CD4-positive, alpha-beta T cell (primary cell): ENCODE results near the gene NHLRC1. TPM values are rescaled to one million over a fixed set of nuclear protein-coding genes. Genes with fewer than 3 reads are reported as not detected.

Source experiments
- ATAC-seq: fragments of 200-7000 bp; cut with Tn5 transposase; one replicate; pipeline ENCODE4 v1.10.0; 2022; ENCODE audit warnings: mild to moderate bottlenecking; ENCODE audit not compliant: poor library complexity
- CTCF ChIA-PET: fragments of 350-600 bp; sonication (Branson Sonifier 250); formaldehyde crosslinking; loops from one replicate; lab custom pipeline; 2021; ENCODE audit warnings: antibody characterized with exemption, inconsistent platforms; lab: Charles Lee
- POLR2A ChIA-PET: fragments of 350-600 bp; sonication (Branson Sonifier 250); formaldehyde crosslinking; loops from one replicate; lab custom pipeline; 2021; ENCODE audit warnings: antibody characterized with exemption, inconsistent platforms; lab: Charles Lee
- DNase-seq, 14 experiments: peaks; one replicate each; pipeline ENCODE4 v3.0.0-alpha.2; 2013 to 2020; ENCODE audit warnings: mixed read lengths in 2 of 14
- H3K27ac ChIP-seq, 2 donors: one replicate each; pipeline versions ENCODE4 v1.5.1 to v1.7.0; 2013; ENCODE audit warnings: low read length in 2 of 2, low read depth in 1 of 2, mild to moderate bottlenecking in 1 of 2
- H3K27me3 ChIP-seq, 2 experiments: 1 replicate in 1 of 2; 2 replicates in 1 of 2; pipeline versions ENCODE4 v1.6.1 to v1.7.0; 2013; ENCODE audit warnings: low read length in 2 of 2, control low read depth in 1 of 2, mild to moderate bottlenecking in 1 of 2, moderate library complexity in 1 of 2; ENCODE audit not compliant: insufficient read depth in 2 of 2, control insufficient read depth in 1 of 2
- H3K36me3 ChIP-seq: one replicate; pipeline ENCODE4 v1.6.1; 2013; ENCODE audit warnings: low read length, control low read depth; ENCODE audit not compliant: insufficient read depth
- H3K4me1 ChIP-seq: one replicate; pipeline ENCODE4 v1.6.1; 2013; ENCODE audit warnings: low read length, control low read depth; ENCODE audit not compliant: insufficient read depth
- H3K4me3 ChIP-seq: one replicate; pipeline ENCODE4 v1.5.1; 2013; ENCODE audit warnings: mild to moderate bottlenecking, low read length, moderate library complexity
- H3K9me3 ChIP-seq, 2 experiments: 1 replicate in 1 of 2; 2 replicates in 1 of 2; pipeline versions ENCODE4 v1.6.1 to v1.7.0; 2013; ENCODE audit warnings: low read length in 2 of 2, mild to moderate bottlenecking in 2 of 2, control low read depth in 1 of 2, moderate library complexity in 1 of 2; ENCODE audit not compliant: control insufficient read depth in 1 of 2, insufficient read depth in 1 of 2
- H3K27ac Mint-ChIP-seq: one replicate; pipeline ENCODE4 v1.8.0; 2020; ENCODE audit warnings: mixed read lengths
- H3K27me3 Mint-ChIP-seq: one replicate; pipeline ENCODE4 v1.8.0; 2021; ENCODE audit warnings: mixed read lengths
- H3K36me3 Mint-ChIP-seq: one replicate; pipeline ENCODE4 v1.8.0; 2021; ENCODE audit warnings: low read depth, mixed read lengths
- H3K4me1 Mint-ChIP-seq: one replicate; pipeline ENCODE4 v1.8.0; 2021; ENCODE audit warnings: low read depth, mixed read lengths
- H3K4me3 Mint-ChIP-seq: one replicate; pipeline ENCODE4 v1.8.0; 2020; ENCODE audit warnings: mild to moderate bottlenecking, mixed read lengths
- H3K9me3 Mint-ChIP-seq: one replicate; pipeline ENCODE4 v1.8.0; 2020; ENCODE audit warnings: mixed read lengths
- intact Hi-C, 2 experiments: fragments of 100-400 bp; cut with DNase I in 1 of 2; cut with micrococcal nuclease in 1 of 2; formaldehyde crosslinking; loops; one replicate each; pipeline versions ENCODE4 v1.15.1 to v1.9.0; 2023 to 2025; cut with DNase I, micrococcal nuclease
- total RNA-seq, 174 experiments: library from RNA in 2 of 174; stranded (reverse) in 2 of 174; gene quantifications; one replicate each; pipeline ENCODE4 v1.2.3 and lab custom pipeline; 2021 to 2026
- TF ChIP-seq, protein P1 (sequence below): fragments of 200-600 bp; IDR thresholded peaks from one replicate; pipeline ENCODE4 v1.8.0; 2022; ENCODE audit warnings: antibody characterized with exemption, mild to moderate bottlenecking

Gene NHLRC1
- total RNA-seq, 2 experiments from 2014 or later, result 0.11 TPM; not detected in 1

- TF ChIP-seq, protein P1, sequence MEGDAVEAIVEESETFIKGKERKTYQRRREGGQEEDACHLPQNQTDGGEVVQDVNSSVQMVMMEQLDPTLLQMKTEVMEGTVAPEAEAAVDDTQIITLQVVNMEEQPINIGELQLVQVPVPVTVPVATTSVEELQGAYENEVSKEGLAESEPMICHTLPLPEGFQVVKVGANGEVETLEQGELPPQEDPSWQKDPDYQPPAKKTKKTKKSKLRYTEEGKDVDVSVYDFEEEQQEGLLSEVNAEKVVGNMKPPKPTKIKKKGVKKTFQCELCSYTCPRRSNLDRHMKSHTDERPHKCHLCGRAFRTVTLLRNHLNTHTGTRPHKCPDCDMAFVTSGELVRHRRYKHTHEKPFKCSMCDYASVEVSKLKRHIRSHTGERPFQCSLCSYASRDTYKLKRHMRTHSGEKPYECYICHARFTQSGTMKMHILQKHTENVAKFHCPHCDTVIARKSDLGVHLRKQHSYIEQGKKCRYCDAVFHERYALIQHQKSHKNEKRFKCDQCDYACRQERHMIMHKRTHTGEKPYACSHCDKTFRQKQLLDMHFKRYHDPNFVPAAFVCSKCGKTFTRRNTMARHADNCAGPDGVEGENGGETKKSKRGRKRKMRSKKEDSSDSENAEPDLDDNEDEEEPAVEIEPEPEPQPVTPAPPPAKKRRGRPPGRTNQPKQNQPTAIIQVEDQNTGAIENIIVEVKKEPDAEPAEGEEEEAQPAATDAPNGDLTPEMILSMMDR, result no peak
- ATAC-seq (no peak), DNase-seq (no peak)
- H3K27me3 ChIP-seq, result no peaks in the 10 kb centered on the region
- peaks cover 3% of the 10 kb centered on the region for H3K9me3 Mint-ChIP-seq
- CTCF ChIA-PET, result no interaction called here
- no peak overlapping the region for H3K27ac Mint-ChIP-seq
- peaks cover 0 to 3% of the 10 kb centered on the region in 2 experiments for H3K9me3 ChIP-seq
- no peak overlapping the region for H3K27ac ChIP-seq
- H3K36me3 Mint-ChIP-seq, result peaks cover 79% of the 10 kb centered on the region
- H3K4me1 ChIP-seq, result no peaks in the 10 kb centered on the region
- H3K36me3 ChIP-seq, result peaks cover 43% of the 10 kb centered on the region
- intact Hi-C loops, result no loop called here
- POLR2A ChIA-PET, result interaction anchor here (1.3 kb wide), 1 partner anchor 10 kb away, joined by 5 read pairs; no protein-coding TSS in a partner anchor
- no peak overlapping the region for H3K4me3 ChIP-seq
- no peak overlapping the region for H3K4me3 Mint-ChIP-seq
- no peaks in the 10 kb centered on the region for H3K4me1 Mint-ChIP-seq
- H3K27me3 Mint-ChIP-seq, result no peaks in the 10 kb centered on the region
Measured at GRCh38 chr6:18166312-18167036, 44.0 kb upstream of the NHLRC1 start.

GRCh38 chr6:18165751-18166150 lies 43.3 kb upstream of the NHLRC1 start:
- Mint-ChIP-seq H3K27me3 (no peaks in the 10 kb centered on the region), H3K4me1 (no peaks in the 10 kb centered on the region), H3K4me3 (no peak overlapping the region), H3K9me3 (peaks cover 3% of the 10 kb centered on the region), H3K27ac (no peak overlapping the region), H3K36me3 (peaks cover 79% of the 10 kb centered on the region)
- Histone ChIP-seq H3K9me3 (peaks cover 0 to 3% of the 10 kb centered on the region in 2 experiments), H3K27ac (no peak overlapping the region), H3K4me3 (no peak overlapping the region), H3K27me3 (no peaks in the 10 kb centered on the region), H3K36me3 (peaks cover 45% of the 10 kb centered on the region), H3K4me1 (no peaks in the 10 kb centered on the region)
- ChIA-PET POLR2A (interaction anchor here (1.3 kb wide), 1 partner anchor 10 kb away, joined by 5 read pairs; no protein-coding TSS in a partner anchor), CTCF (no interaction called here)
- ATAC-seq (no peak), DNase-seq (no peak)
- TF ChIP-seq, protein P1, result no peak
- intact Hi-C loops, result no loop called here

DNA sequence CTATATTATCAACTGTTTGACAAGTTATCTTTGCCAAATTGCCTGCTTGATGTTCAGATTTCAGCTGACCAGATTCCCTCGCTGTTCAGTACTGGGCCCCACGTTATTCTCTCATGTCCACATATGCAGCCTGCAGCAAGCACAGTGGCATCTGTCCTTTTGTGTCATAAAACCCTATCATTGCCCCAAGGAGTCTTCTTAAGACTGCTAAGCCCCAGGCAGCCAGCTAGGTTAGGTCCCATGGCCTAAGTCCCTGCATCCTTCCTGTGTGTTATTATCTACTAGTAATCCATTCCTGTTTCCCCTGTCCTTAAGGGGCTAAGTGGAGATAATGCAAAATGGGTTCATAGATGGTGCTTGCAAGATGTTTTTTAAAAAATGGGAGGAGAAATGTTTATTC lies 39.9 kb upstream of the NHLRC1 start:
- H3K27ac ChIP-seq, result no peak overlapping the region
- peaks cover 37% of the 10 kb centered on the region for H3K36me3 ChIP-seq
- Mint-ChIP-seq H3K9me3 (no peaks in the 10 kb centered on the region), H3K27ac (no peak overlapping the region), H3K36me3 (peaks cover 61% of the 10 kb centered on the region), H3K27me3 (no peaks in the 10 kb centered on the region), H3K4me3 (no peak overlapping the region), H3K4me1 (no peaks in the 10 kb centered on the region)
- H3K4me3 ChIP-seq, result no peak overlapping the region
- POLR2A ChIA-PET, result no interaction called here
- intact Hi-C loops, result no loop called here
- no peaks in the 10 kb centered on the region for H3K27me3 ChIP-seq
- CTCF ChIA-PET, result interaction anchor here (1.2 kb wide), 1 partner anchor 96 kb away, joined by 5 read pairs; no protein-coding TSS in a partner anchor
- no peak for ATAC-seq
- H3K4me1 ChIP-seq, result no peaks in the 10 kb centered on the region
- TF ChIP-seq, protein P1, result no peak
- no peak for DNase-seq
- H3K9me3 ChIP-seq, result no peaks in the 10 kb centered on the region
